Liver (tissue), 9 donors: ENCODE data around the gene ZDHHC14. TPM values are rescaled to one million over a fixed set of nuclear protein-coding genes. Genes with fewer than 3 reads are reported as not detected.

Experiments used
- DNase-seq: peaks from one replicate; pipeline ENCODE4 v3.0.0-alpha.2; 2017; ENCODE audit warnings: low spot score
- H3K27ac ChIP-seq, 2 donors: one replicate each; pipeline ENCODE4 v1.7.0; 2013; ENCODE audit warnings: inconsistent platforms in 2 of 2, low read length in 2 of 2, control low read depth in 1 of 2, low read depth in 1 of 2, mild to moderate bottlenecking in 1 of 2
- H3K27me3 ChIP-seq, 4 donors: one replicate each; pipeline versions ENCODE4 v1.6.1 to v1.7.0; 2013; ENCODE audit warnings: low read length in 3 of 4, inconsistent platforms in 1 of 4, mild to moderate bottlenecking in 1 of 4, moderate library complexity in 1 of 4; ENCODE audit not compliant: control insufficient read depth in 4 of 4, insufficient read depth in 4 of 4
- H3K36me3 ChIP-seq, 4 donors: one replicate each; pipeline versions ENCODE4 v1.6.1 to v1.7.0; 2013; ENCODE audit warnings: low read length in 3 of 4, mild to moderate bottlenecking in 3 of 4, low read depth in 1 of 4, moderate library complexity in 1 of 4; ENCODE audit not compliant: control insufficient read depth in 4 of 4, insufficient read depth in 3 of 4
- H3K4me1 ChIP-seq, 4 donors: one replicate each; pipeline versions ENCODE4 v1.6.1 to v1.7.0; 2013; ENCODE audit warnings: low read length in 3 of 4, mild to moderate bottlenecking in 3 of 4, moderate library complexity in 1 of 4; ENCODE audit not compliant: control insufficient read depth in 4 of 4, insufficient read depth in 4 of 4
- H3K4me3 ChIP-seq, 3 donors: one replicate each; pipeline versions ENCODE4 v1.6.1 to v1.7.0; 2013; ENCODE audit warnings: low read length in 3 of 3, control low read depth in 1 of 3, low read depth in 1 of 3, mild to moderate bottlenecking in 1 of 3
- H3K9ac ChIP-seq, 2 donors: one replicate each; pipeline ENCODE4 v1.7.0; 2013; ENCODE audit warnings: low read length in 2 of 2, mild to moderate bottlenecking in 2 of 2, moderate library complexity in 2 of 2, control low read depth in 1 of 2, low read depth in 1 of 2
- H3K9me3 ChIP-seq, 4 donors: one replicate each; pipeline versions ENCODE4 v1.6.1 to v1.7.0; 2013; ENCODE audit warnings: low read length in 3 of 4; ENCODE audit not compliant: control insufficient read depth in 4 of 4
- CTCF ChIP-seq: fragments of 150-350 bp; IDR thresholded peaks from 2 replicates; pipeline ENCODE4 v1.5.1; 2017; ENCODE audit warnings: improper control_type of control experiment, low read depth, low read length; ENCODE audit not compliant: missing input control
- EGR1 ChIP-seq, 2 donors: IDR thresholded peaks; 2 replicates each; pipeline ENCODE4 v1.6.1; 2016 to 2018; ENCODE audit warnings: antibody characterized with exemption in 2 of 2, low read depth in 2 of 2
- FOXA2 ChIP-seq: IDR thresholded peaks from 2 replicates; pipeline ENCODE4 v1.6.1; 2016; ENCODE audit warnings: antibody characterized with exemption
- HNF4A ChIP-seq, 2 donors: conservative IDR thresholded peaks; 2 replicates each; pipeline ENCODE4 v1.6.1; 2016; ENCODE audit warnings: antibody characterized with exemption in 2 of 2, mild to moderate bottlenecking in 2 of 2
- HNF4G ChIP-seq: IDR thresholded peaks from 2 replicates; pipeline ENCODE4 v1.6.1; 2016; ENCODE audit warnings: antibody characterized with exemption
- JUND ChIP-seq, 2 donors: IDR thresholded peaks; 2 replicates each; pipeline ENCODE4 v1.6.1; 2016; ENCODE audit warnings: antibody characterized with exemption in 2 of 2
- NR2F2 ChIP-seq: IDR thresholded peaks from 2 replicates; pipeline ENCODE4 v1.6.1; 2016; ENCODE audit warnings: antibody characterized with exemption
- RAD21 ChIP-seq, 2 donors: IDR thresholded peaks; 2 replicates each; pipeline ENCODE4 v1.6.1; 2016; ENCODE audit warnings: antibody characterized with exemption in 2 of 2, mild to moderate bottlenecking in 2 of 2
- REST ChIP-seq: IDR thresholded peaks from 2 replicates; pipeline ENCODE4 v1.6.1; 2016; ENCODE audit warnings: antibody characterized with exemption, mild to moderate bottlenecking
- SP1 ChIP-seq: IDR thresholded peaks from 2 replicates; pipeline ENCODE4 v1.6.1; 2018; ENCODE audit warnings: antibody characterized with exemption, mild to moderate bottlenecking
- TAF1 ChIP-seq: conservative IDR thresholded peaks from 2 replicates; pipeline ENCODE4 v1.6.1; 2016; ENCODE audit warnings: antibody characterized with exemption, mild to moderate bottlenecking
- YY1 ChIP-seq: IDR thresholded peaks from 2 replicates; pipeline ENCODE4 v1.6.1; 2016; ENCODE audit warnings: antibody characterized with exemption, mild to moderate bottlenecking
- WGBS: extraction: QIAGEN DNeasy Blood & Tissue Kit; methylation state at CpG from one replicate; pipeline ENCODE4 v1.1.7; 2013; 5-methylcytosine and 5-hydroxymethylcytosine counted together
- polyA plus RNA-seq, 2 donors: library from polyadenylated mRNA; stranded (reverse) in 1 of 2; unstranded in 1 of 2; fragments of 200-250 nt in 1 of 2; fragments of >200 nt in 1 of 2; fragmentation: Nextera tagmentation in 1 of 2; extraction: Ambion mirVana in 1 of 2; gene quantifications; one replicate each; pipeline versions ENCODE4 v1.2.1 to v1.2.3, GENCODE V29; 2013 to 2015
- total RNA-seq, 2 donors: library from RNA; depleted of rRNA; stranded (reverse); fragments of >200 nt; gene quantifications; one replicate each; pipeline ENCODE4 v1.2.3, GENCODE V29; 2014
- TF ChIP-seq, protein P1 (sequence below): IDR thresholded peaks from 2 replicates; pipeline ENCODE4 v1.6.1; 2016; ENCODE audit warnings: antibody characterized with exemption
- donor health status: healthy.
- donor health status: healthy.
- donor health status: healthy.
- donor health status: healthy.
- donor health status: healthy.

Gene ZDHHC14
- total and polyA plus RNA-seq, 4 donors: 4.4 to 11.7 (median 8.4) TPM

- Histone ChIP-seq H3K4me1 (no peaks in the 10 kb centered on the region), H3K27ac (no peak overlapping the region), H3K9me3 (no peaks in the 10 kb centered on the region), H3K27me3 (no peaks in the 10 kb centered on the region), H3K4me3 (no peak overlapping the region), H3K9ac (no peak overlapping the region), H3K36me3 (peaks cover 0 to 35% (median 12%) of the 10 kb centered on the region in 4 donors)
- 97% methylated on average over 18 of the region's 18 CpGs for WGBS
- no peak for TF ChIP-seq JUND (IDR thresholded peaks at IDR 0.05)
- TF ChIP-seq HNF4G: no peak
- no peak for TF ChIP-seq YY1
- no peak for TF ChIP-seq REST
- no peak for TF ChIP-seq NR2F2
- no peak for TF ChIP-seq EGR1 (IDR thresholded peaks at IDR 0.05; ENCODE audit: low read depth in 2 of 2)
- TF ChIP-seq HNF4A (conservative IDR thresholded peaks at IDR 0.05): no peak
- no peak for TF ChIP-seq CTCF
- no peak for TF ChIP-seq RAD21 (IDR thresholded peaks at IDR 0.05)
- TF ChIP-seq SP1: no peak
- no peak for TF ChIP-seq TAF1
- no peak for TF ChIP-seq FOXA2
- TF ChIP-seq, protein P1, sequence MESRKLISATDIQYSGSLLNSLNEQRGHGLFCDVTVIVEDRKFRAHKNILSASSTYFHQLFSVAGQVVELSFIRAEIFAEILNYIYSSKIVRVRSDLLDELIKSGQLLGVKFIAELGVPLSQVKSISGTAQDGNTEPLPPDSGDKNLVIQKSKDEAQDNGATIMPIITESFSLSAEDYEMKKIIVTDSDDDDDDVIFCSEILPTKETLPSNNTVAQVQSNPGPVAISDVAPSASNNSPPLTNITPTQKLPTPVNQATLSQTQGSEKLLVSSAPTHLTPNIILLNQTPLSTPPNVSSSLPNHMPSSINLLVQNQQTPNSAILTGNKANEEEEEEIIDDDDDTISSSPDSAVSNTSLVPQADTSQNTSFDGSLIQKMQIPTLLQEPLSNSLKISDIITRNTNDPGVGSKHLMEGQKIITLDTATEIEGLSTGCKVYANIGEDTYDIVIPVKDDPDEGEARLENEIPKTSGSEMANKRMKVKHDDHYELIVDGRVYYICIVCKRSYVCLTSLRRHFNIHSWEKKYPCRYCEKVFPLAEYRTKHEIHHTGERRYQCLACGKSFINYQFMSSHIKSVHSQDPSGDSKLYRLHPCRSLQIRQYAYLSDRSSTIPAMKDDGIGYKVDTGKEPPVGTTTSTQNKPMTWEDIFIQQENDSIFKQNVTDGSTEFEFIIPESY: no peak
- DNase-seq: no peak
These were observed 271.8 kb downstream of the ZDHHC14 start for GRCh38 chr6:157652601-157653363.

GRCh38 chr6:157653521-157653920 is 272.5 kb downstream of the ZDHHC14 start:
- 95% methylated on average over 16 of the region's 16 CpGs for WGBS
- Histone ChIP-seq H3K9me3 (no peaks in the 10 kb centered on the region), H3K9ac (no peak overlapping the region), H3K36me3 (peaks cover 0 to 36% (median 12%) of the 10 kb centered on the region in 4 donors), H3K27ac (no peak overlapping the region), H3K4me1 (no peaks in the 10 kb centered on the region), H3K4me3 (no peak overlapping the region), H3K27me3 (no peaks in the 10 kb centered on the region)
- TF ChIP-seq YY1 (no peak), SP1 (no peak), EGR1 (IDR thresholded peaks at IDR 0.05; ENCODE audit: low read depth in 2 of 2) (no peak)
- DNase-seq: no peak
